Activated CD4-positive, alpha-beta T cell treated with anti-CD3 and anti-CD28 coated beads, Interleukin-2, amount 10 ng/mL, durations not matched to agents 7 days and 5 days (primary cell): ENCODE results near the gene C3orf52. TPM values are rescaled to one million over a fixed set of nuclear protein-coding genes. Genes with fewer than 3 reads are reported as not detected.

Experiments
- CTCF ChIA-PET: fragments of 350-600 bp; sonication (Branson Sonifier 250); formaldehyde crosslinking; loops from one replicate; lab custom pipeline; 2021; ENCODE audit warnings: antibody characterized with exemption; lab: Charles Lee
- POLR2A ChIA-PET: fragments of 350-600 bp; sonication (Branson Sonifier 250); formaldehyde crosslinking; loops from one replicate; lab custom pipeline; 2021; ENCODE audit warnings: antibody characterized with exemption; lab: Charles Lee
- DNase-seq: peaks from one replicate; pipeline ENCODE4 v3.0.0-alpha.2; 2020
- H3K27ac Mint-ChIP-seq: one replicate; pipeline ENCODE4 v1.8.0; 2021; ENCODE audit warnings: mild to moderate bottlenecking, moderate library complexity, mixed read lengths
- H3K27me3 Mint-ChIP-seq: one replicate; pipeline ENCODE4 v1.8.0; 2021; ENCODE audit warnings: mixed read lengths
- H3K36me3 Mint-ChIP-seq: one replicate; pipeline ENCODE4 v1.8.0; 2021; ENCODE audit warnings: low read depth, mixed read lengths
- H3K4me1 Mint-ChIP-seq: one replicate; pipeline ENCODE4 v1.8.0; 2021; ENCODE audit warnings: mixed read lengths
- H3K4me3 Mint-ChIP-seq: one replicate; pipeline ENCODE4 v1.8.0; 2021; ENCODE audit warnings: mild to moderate bottlenecking, moderate library complexity, mixed read lengths
- H3K9me3 Mint-ChIP-seq: one replicate; pipeline ENCODE4 v1.8.0; 2021; ENCODE audit warnings: mixed read lengths
- total RNA-seq, 2 experiments: library from RNA; stranded (reverse); gene quantifications; one replicate each; pipeline ENCODE4 v1.2.3, GENCODE V29; 2021

C3orf52 gene
- total RNA-seq, 2 experiments from 2014 or later, result 9.2 to 9.5 TPM

- Mint-ChIP-seq H3K4me1 (peaks cover 38% of the 10 kb centered on the region), H3K36me3 (peaks cover 37% of the 10 kb centered on the region), H3K27ac (no peak overlapping the region), H3K27me3 (no peaks in the 10 kb centered on the region), H3K4me3 (no peak overlapping the region), H3K9me3 (no peaks in the 10 kb centered on the region)
- ChIA-PET CTCF (interaction anchor here (0.9 kb wide), 2 partner anchors 11 to 22 kb away, joined by 3 read pairs; no protein-coding TSS in a partner anchor), POLR2A (no interaction called here)
- no peak for DNase-seq
These were observed 28.5 kb downstream of the C3orf52 start for GRCh38 chr3:112114576-112115160.

- Mint-ChIP-seq H3K27ac (peak overlapping the region; percentile 31), H3K9me3 (no peaks in the 10 kb centered on the region), H3K4me3 (no peak overlapping the region), H3K27me3 (no peaks in the 10 kb centered on the region), H3K4me1 (peaks cover 43% of the 10 kb centered on the region), H3K36me3 (peaks cover 36% of the 10 kb centered on the region)
- ChIA-PET CTCF (interaction anchor here (0.9 kb wide), 2 partner anchors 11 to 21 kb away, joined by 3 read pairs; no protein-coding TSS in a partner anchor), POLR2A (no interaction called here)
- no peak for DNase-seq
These were observed 29.1 kb downstream of the C3orf52 start for GRCh38 chr3:112115161-112115739.

- ChIA-PET CTCF (no interaction called here), POLR2A (no interaction called here)
- DNase-seq, result no peak
- Mint-ChIP-seq H3K4me3 (no peak overlapping the region), H3K27ac (no peak overlapping the region), H3K36me3 (peaks cover 35% of the 10 kb centered on the region), H3K27me3 (no peaks in the 10 kb centered on the region), H3K4me1 (peaks cover 48% of the 10 kb centered on the region), H3K9me3 (no peaks in the 10 kb centered on the region)
These were observed 29.7 kb downstream of the C3orf52 start for GRCh38 chr3:112115806-112116383.

DNA sequence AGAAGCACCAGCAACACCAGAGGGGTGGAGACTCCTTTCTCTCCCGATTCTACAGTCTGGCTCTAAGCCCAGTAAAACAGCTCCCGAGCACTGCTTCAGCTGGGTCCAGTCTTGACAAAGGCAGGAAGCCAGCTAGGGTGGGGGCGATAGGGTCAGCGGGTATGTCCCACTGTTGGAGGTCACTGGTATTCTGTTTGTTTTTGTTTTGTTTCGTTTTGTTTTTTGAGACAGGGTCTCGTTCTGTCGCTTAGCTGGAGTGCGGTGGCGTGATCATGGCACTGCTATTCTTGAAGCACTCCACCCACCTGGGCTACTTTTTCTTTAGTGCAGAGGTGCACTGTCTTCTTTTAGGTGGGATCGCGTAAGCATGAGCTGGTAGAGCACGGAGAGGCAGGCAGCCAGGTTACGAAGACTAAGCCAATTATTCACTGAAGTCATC, 30.6 kb downstream of the C3orf52 start:
- H3K4me1 Mint-ChIP-seq, result peaks cover 53% of the 10 kb centered on the region
- no peak overlapping the region for H3K4me3 Mint-ChIP-seq
- POLR2A ChIA-PET, result no interaction called here
- CTCF ChIA-PET, result interaction anchor here (1.3 kb wide), 1 partner anchor 10 kb away, joined by 4 read pairs; no protein-coding TSS in a partner anchor
- H3K27ac Mint-ChIP-seq, result peak overlapping the region; percentile 34
- peaks cover 39% of the 10 kb centered on the region for H3K36me3 Mint-ChIP-seq
- DNase-seq, result no peak
- no peaks in the 10 kb centered on the region for H3K9me3 Mint-ChIP-seq
- H3K27me3 Mint-ChIP-seq, result no peaks in the 10 kb centered on the region

- no peaks in the 10 kb centered on the region for H3K9me3 Mint-ChIP-seq
- peaks cover 54% of the 10 kb centered on the region for H3K4me1 Mint-ChIP-seq
- H3K4me3 Mint-ChIP-seq, result no peak overlapping the region
- H3K27me3 Mint-ChIP-seq, result no peaks in the 10 kb centered on the region
- peaks cover 38% of the 10 kb centered on the region for H3K36me3 Mint-ChIP-seq
- ChIA-PET CTCF (interaction anchor here (1.3 kb wide), 1 partner anchor 11 kb away, joined by 4 read pairs; no protein-coding TSS in a partner anchor), POLR2A (no interaction called here)
- H3K27ac Mint-ChIP-seq, result peak overlapping the region; percentile 33
- no peak for DNase-seq
These were observed 31.2 kb downstream of the C3orf52 start for GRCh38 chr3:112117415-112117814.

DNA sequence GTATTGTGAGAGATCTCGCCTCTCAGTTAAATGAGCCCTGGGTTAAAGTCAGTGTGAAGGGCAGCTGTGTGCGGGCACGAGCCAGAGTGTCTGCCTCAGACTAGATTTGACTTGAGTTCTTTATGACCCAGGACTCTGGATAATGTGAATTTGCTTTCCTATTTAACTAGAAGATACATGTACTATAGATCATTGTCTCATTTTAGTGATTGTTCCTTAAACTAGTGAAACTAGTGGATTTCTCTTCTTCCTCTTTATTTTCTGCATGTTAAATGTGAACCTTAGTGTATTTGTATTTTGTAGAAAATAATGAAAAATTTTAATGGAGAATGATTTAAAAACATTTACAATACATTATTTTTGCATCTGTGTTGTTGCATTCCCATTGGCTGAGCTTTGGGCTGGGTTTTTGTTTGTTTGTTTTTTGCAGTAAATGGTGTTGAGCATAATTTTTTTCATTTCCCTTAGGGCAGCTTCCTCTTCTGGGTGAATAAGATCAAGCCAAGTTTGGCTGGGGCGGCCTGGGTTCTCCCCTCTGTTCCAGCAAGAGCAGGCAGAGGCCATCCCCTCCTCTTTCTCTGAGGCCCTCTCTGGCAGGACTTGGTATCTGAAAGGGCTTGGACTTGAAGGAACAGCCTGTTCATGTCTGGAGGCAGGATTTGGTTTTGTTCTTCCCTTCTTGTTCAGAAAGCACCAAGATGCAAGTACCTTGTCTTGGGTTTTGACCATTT, 31.8 kb downstream of the C3orf52 start:
- Mint-ChIP-seq H3K4me3 (no peak overlapping the region), H3K4me1 (peaks cover 54% of the 10 kb centered on the region), H3K27ac (peak overlapping the region; percentile 34), H3K9me3 (no peaks in the 10 kb centered on the region), H3K36me3 (peaks cover 44% of the 10 kb centered on the region), H3K27me3 (no peaks in the 10 kb centered on the region)
- ChIA-PET POLR2A (no interaction called here), CTCF (interaction anchor here (1.3 kb wide), 1 partner anchor 12 kb away, joined by 4 read pairs; no protein-coding TSS in a partner anchor)
- no peak for DNase-seq

GRCh38 chr3:112119962-112120836, 34.0 kb downstream of the C3orf52 start:
- POLR2A ChIA-PET, result no interaction called here
- no peaks in the 10 kb centered on the region for H3K9me3 Mint-ChIP-seq
- peak; percentile 25 for DNase-seq
- H3K36me3 Mint-ChIP-seq, result peaks cover 51% of the 10 kb centered on the region
- peak overlapping the region; percentile 1 for H3K27ac Mint-ChIP-seq
- CTCF ChIA-PET, result interaction anchor here (1.6 kb wide), 1 partner anchor 17 kb away, joined by 4 read pairs; no protein-coding TSS in a partner anchor
- H3K4me1 Mint-ChIP-seq, result peaks cover 54% of the 10 kb centered on the region
- no peaks in the 10 kb centered on the region for H3K27me3 Mint-ChIP-seq
- peak overlapping the region; percentile 45 for H3K4me3 Mint-ChIP-seq

GRCh38 chr3:112121577-112122547, 35.7 kb downstream of the C3orf52 start:
- POLR2A ChIA-PET, result interaction anchor here (0.6 kb wide), 1 partner anchor 22 kb away, joined by 3 read pairs; no protein-coding TSS in a partner anchor
- Mint-ChIP-seq H3K36me3 (peaks cover 60% of the 10 kb centered on the region), H3K9me3 (no peaks in the 10 kb centered on the region), H3K4me3 (no peak overlapping the region), H3K27me3 (no peaks in the 10 kb centered on the region), H3K4me1 (peaks cover 69% of the 10 kb centered on the region), H3K27ac (no peak overlapping the region)
- CTCF ChIA-PET, result interaction anchor here (1.1 kb wide), 1 partner anchor 10 kb away, joined by 4 read pairs; no protein-coding TSS in a partner anchor
- no peak for DNase-seq

DNA sequence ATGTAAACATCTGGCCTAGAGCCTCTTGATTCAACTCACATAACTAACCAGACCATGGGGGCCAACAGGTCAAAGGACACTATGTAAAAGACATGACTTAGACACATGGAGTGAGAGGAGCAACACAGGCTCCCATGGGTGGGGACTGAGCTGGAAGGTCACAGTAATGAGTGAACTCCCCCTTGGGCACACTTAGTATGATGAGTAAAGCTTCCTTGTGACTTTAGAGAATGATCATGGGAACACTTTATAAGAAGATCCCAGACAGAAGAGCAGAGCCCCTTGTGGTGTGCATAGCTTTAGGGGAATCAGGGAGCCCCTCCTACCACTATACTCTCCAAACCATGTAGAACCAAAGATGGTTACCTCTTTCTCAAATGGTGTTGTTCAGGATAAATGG, 36.7 kb downstream of the C3orf52 start:
- H3K4me3 Mint-ChIP-seq, result no peak overlapping the region
- ChIA-PET CTCF (interaction anchor here (1.4 to 2.5 kb wide), 2 partner anchors 11 to 391 kb away, joined by 3 to 9 read pairs; no protein-coding TSS in a partner anchor), POLR2A (no interaction called here)
- no peak for DNase-seq
- H3K27me3 Mint-ChIP-seq, result no peaks in the 10 kb centered on the region
- peaks cover 73% of the 10 kb centered on the region for H3K4me1 Mint-ChIP-seq
- no peak overlapping the region for H3K27ac Mint-ChIP-seq
- peaks cover 57% of the 10 kb centered on the region for H3K36me3 Mint-ChIP-seq
- H3K9me3 Mint-ChIP-seq, result no peaks in the 10 kb centered on the region

DNA sequence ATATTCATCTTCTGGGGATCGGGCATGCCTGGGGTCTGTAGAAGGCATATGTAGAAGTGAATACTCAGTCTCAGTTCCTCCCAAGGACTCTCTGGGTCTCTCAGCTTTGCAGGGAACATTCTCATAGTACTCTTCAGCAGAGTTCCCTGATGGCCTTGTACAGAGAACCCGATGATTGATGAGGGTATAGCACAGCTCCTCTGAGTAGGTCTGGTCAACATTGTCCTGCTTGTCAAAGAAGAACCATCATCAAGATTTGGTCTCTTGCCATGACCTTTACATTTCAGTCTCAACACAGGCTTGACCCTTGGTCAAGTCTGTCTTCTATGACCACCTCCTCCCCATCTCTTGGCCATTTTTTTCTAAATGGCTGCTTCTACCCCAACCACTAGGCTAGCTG, 37.4 kb downstream of the C3orf52 start:
- Mint-ChIP-seq H3K27me3 (no peaks in the 10 kb centered on the region), H3K36me3 (peaks cover 57% of the 10 kb centered on the region), H3K9me3 (no peaks in the 10 kb centered on the region), H3K4me1 (peaks cover 73% of the 10 kb centered on the region), H3K27ac (no peak overlapping the region), H3K4me3 (no peak overlapping the region)
- ChIA-PET CTCF (interaction anchor here (1.4 to 2.5 kb wide), 2 partner anchors 12 to 391 kb away, joined by 3 to 9 read pairs; no protein-coding TSS in a partner anchor), POLR2A (no interaction called here)
- DNase-seq, result no peak
